ENCODE results near the gene GULP1.

Gene GULP1

DNA sequence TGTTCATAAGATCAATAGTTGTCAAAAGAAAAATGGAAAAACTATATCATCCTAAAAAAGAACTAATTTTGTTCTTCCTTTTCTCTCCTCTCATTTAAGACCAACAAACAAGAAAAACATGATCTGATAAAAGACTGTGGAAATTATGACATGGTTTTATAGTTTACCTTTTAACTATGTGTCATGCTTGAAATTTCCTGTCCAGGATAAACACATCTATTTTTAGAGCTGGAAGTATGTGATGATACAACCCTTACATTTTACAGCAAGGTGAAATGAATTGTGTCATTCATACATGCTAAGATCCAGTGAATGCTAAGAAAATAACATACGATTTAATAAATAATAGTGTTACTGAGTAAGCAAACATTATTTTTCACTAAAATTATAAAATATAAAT is 89.9 kb downstream of the GULP1 start:
- DNase-seq = no peak

DNA sequence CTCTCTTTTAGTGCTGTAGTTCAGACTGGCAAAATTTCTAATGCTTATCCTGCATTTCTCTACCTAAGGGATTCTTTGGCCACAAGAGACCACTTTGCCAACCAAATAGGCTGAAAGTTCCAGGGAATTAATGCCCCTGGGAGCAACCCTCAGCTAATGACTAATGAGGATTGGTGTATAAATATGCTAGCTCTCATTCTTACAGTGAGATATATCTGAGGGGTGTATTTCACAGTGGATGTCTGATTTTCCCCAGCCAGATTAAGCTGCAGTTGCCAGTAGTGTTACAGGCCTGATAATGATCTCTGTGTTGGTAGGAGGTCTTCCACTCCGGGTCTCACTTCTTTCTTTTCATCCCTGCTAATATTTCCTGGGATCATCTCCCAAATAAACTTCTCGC is 90.4 kb downstream of the GULP1 start:
- DNase-seq = no peak

- DNase-seq = no peak
These were observed 91.5 kb downstream of the GULP1 start for GRCh38 chr2:188383158-188383557.

GRCh38 chr2:188385857-188386256 is 94.2 kb downstream of the GULP1 start:
- no peak for DNase-seq

- DNase-seq = no peak
These were observed 97.2 kb downstream of the GULP1 start for GRCh38 chr2:188388831-188389230.

DNA sequence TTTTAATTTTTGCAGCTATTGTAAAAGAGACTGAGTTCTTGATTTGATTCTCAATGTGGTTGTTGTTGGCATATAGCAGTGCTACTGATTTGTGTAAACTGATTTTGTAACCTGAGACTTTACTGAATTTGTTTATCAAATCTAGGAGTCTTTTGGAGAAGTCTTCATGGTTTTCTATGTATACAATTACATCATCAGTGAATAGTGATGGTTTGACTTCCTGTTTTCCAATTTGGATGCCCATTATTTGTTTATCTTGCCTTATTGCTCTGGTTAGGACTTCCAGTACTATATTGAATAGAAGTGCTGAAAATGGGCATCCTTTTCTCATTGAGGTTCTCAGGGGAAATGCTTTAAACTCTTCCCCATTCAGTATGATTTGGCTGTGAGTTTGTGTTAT is 99.7 kb downstream of the GULP1 start:
- DNase-seq = no peak

DNA sequence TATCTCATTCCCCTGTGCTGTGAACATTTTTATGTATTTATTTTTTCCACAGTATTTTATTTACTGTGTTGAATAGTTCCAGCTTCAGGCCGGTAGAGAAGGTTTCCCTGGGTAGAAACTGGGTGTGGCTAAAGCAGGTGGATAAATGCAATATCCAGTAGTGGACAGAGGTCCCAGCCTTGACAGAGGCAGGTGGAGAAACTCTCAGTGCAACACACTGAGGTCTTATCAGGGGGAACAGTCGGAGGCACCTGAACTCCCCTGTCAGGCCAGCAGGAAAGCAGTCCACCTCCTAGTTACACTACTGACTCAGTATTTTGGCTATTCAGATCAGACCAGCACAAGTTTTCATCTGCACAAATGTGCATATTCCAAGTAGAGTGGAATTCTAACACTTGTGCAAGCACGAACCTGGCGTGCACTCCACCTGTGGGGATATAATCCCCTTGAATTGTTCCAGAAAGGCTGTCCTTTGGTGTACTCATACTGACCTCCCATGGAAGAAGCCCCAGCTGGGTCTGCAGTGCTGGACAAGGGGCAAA is 103.3 kb downstream of the GULP1 start:
- DNase-seq = no peak

GRCh38 chr2:188395903-188396689 is 104.4 kb downstream of the GULP1 start:
- DNase-seq = no peak

DNA sequence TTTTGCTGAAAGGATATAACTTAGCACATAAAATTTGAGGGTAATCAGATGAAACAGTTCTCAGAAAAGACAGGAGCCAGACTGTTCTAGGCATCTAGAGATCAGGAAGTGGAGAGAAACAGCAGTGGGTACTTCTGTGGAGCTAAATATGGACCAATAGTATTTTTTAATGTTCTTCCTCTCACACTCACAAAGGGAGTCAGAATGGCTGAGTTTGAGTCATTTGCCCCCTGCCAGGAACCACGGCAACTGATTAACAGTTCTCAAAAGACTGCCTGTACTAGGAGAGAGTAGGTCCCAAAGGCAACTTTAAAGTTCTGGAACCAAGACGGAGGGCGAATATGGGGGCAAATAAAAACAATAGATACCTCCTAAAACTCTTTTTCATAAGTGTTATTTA is 107.5 kb downstream of the GULP1 start:
- no peak for DNase-seq

GRCh38 chr2:188403676-188404075 is 112.0 kb downstream of the GULP1 start:
- no peak for DNase-seq

GRCh38 chr2:188404341-188405004 is 112.8 kb downstream of the GULP1 start:
- DNase-seq = no peak

GRCh38 chr2:188406414-188406813 is 114.7 kb downstream of the GULP1 start:
- DNase-seq = no peak

DNA sequence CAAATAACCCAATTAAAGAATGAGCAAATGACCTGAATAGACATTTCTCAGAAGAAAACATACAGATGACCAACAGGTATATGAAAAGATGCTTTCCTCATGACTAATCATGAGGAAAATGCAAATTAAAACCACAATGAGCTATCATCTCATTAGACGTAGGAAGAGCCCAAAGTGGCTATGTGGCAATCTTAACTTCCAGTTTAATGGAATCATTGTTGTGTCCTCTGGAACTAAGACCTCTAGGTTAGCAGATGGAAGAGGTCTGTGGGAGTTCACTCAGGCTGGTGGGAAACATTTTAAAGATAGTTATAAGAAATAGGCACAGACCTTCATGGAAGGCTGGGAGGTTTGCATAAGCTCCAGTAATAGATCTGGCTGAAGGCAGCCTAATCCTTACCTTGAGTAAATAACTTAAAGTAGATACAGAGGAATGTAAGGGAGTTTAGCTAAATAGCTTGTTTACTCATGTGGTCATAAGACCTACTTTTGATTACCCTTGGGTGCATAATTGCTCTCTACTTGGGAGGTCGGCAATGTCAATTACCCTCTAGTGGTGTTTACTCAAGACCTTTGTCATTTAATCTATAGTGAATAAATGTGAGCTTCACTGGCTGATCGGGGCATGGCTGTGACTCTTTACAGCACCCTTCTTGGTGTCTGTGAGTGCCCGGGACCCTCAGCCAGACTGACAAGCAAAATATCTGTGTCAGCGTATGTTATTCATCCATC is 119.0 kb downstream of the GULP1 start:
- DNase-seq = no peak

DNA sequence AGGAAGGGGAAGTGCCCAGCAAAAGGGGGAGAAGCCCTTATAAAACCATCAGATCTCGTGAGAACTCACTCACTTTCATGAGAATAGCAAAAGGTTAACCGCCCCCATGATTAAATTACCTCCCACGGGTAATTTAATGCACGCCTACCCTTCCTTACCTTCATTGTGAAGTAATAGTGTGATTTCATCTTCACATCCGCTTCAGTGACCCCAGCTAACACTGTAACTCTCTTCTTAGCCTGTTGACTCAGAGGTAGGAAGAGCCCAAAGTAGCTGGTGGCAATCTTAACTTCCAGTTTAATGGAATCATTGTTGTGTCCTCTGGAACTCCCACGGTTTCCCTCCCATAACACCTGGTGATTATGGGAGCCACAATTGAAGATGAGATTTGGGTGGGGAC is 120.5 kb downstream of the GULP1 start:
- DNase-seq = no peak

DNA sequence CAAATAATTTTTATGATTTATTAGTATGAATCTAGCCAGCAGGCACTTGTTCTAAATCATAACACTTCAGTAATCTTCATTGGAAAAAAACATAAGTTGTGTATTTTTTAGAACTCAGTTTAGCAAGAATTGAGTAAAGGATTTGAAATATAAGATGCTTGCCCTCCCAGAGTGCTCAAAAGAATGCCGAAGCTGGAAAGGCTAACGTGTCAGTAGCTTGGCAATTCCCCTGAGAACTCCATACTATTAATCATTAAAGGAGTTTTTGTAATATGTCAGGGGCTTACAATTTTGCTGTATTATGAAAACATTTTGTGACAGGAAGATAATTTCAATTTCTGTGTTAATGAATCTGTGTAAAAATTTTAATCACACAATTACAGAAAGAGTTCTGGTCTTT is 122.7 kb downstream of the GULP1 start:
- no peak for DNase-seq

- no peak for DNase-seq
These were observed 123.4 kb downstream of the GULP1 start for GRCh38 chr2:188414869-188415753.

- no peak for DNase-seq
These were observed 124.0 kb downstream of the GULP1 start for GRCh38 chr2:188415754-188416083.

GRCh38 chr2:188416367-188416766 is 124.7 kb downstream of the GULP1 start:
- DNase-seq = no peak

GRCh38 chr2:188422726-188423125 is 131.1 kb downstream of the GULP1 start:
- no peak for DNase-seq

DNA sequence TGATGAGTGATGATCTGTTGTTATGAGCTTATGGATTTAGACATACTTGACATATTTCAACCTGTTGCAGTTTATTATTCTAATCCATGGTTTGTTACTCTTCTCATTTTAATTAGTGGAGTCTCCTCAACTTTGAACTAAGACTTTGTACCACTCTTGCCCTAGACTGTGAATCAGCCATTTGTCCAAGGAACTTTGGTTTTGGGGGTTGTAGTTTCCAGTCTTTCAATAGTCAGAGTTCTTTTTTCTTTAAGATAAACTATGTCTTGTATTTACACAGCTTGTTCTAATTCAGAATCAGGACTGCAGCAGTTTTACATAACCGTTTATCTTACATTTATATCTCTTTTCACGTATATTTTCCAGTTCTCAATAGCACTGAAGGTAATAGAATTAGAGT is 133.6 kb downstream of the GULP1 start:
- DNase-seq = no peak

GRCh38 chr2:188426121-188426520 is 134.4 kb downstream of the GULP1 start:
- no peak for DNase-seq

GRCh38 chr2:188430705-188431104 is 139.0 kb downstream of the GULP1 start:
- DNase-seq = no peak

- DNase-seq = no peak
These were observed 142.3 kb downstream of the GULP1 start for GRCh38 chr2:188434018-188434417.
